Activated CD4-positive, CD25-positive, alpha-beta regulatory T cell treated with anti-CD3 and anti-CD28 coated beads, Interleukin-2, amount 50 U/mL, for 72 hours (primary cell): Measurements from ENCODE around the gene PIGQ.

Source experiments
- DNase-seq: peaks from one replicate; pipeline ENCODE4 v3.0.0; 2021

PIGQ gene

GRCh38 chr16:572865-573650 lies 3.3 kb downstream of the PIGQ start:
- no peak for DNase-seq

DNA sequence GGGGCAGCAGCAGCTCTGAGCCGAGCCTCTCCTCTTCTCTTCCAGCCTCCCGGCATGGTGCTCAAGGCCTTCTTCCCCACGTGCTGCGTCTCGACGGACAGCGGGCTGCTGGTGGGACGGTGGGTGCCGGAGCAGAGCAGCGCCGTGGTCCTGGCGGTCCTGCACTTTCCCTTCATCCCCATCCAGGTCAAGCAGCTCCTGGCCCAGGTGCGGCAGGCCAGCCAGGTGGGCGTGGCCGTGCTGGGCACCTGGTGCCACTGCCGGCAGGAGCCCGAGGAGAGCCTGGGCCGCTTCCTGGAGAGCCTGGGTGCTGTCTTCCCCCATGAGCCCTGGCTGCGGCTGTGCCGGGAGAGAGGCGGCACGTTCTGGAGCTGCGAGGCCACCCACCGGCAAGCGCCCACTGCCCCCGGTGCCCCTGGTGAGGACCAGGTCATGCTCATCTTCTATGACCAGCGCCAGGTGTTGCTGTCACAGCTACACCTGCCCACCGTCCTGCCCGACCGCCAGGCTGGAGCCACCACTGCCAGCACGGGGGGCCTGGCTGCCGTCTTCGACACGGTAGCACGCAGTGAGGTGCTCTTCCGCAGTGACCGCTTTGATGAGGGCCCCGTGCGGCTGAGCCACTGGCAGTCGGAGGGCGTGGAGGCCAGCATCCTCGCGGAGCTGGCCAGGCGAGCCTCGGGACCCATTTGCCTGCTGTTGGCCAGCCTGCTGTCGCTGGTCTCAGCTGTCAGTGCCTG lies 4.4 kb downstream of the PIGQ start:
- no peak for DNase-seq

DNA sequence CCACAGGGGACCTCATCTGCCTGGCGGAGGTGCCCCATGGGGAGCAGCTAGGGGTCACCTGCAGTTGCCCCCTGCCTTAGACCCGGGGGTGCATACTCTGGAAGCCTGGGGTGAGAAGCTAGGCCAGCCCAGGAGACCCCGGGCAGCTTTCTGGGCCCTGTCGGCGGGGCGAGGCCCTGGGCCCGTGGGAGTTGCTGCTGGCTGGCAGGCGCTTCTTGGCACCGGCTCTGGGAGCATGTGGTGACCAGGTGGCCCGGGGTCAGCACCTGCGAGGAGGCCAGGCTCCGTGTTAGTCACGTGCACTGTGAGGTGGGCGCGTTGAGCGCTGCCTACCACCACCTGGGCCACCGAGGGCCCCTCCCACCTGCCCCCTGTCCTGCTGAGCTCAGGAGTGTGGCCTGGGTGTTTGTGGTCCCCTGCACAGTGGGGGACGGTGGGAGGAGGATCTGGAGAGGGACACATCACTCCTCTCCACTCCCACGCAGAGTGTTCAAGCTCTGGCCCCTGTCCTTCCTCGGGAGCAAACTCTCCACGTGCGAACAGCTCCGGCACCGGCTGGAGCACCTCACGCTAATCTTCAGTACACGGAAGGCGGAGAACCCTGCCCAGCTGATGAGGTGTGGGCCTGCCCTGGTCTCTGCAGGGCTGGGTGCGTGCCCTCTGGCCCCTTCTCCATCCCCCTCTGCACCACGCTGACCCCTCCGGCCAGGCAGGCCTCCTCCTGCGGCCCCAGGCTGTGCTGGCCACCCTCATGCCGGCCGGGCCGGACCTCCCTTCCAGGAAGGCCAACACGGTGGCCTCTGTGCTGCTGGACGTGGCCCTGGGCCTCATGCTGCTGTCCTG lies 5.8 kb downstream of the PIGQ start:
- no peak for DNase-seq

DNA sequence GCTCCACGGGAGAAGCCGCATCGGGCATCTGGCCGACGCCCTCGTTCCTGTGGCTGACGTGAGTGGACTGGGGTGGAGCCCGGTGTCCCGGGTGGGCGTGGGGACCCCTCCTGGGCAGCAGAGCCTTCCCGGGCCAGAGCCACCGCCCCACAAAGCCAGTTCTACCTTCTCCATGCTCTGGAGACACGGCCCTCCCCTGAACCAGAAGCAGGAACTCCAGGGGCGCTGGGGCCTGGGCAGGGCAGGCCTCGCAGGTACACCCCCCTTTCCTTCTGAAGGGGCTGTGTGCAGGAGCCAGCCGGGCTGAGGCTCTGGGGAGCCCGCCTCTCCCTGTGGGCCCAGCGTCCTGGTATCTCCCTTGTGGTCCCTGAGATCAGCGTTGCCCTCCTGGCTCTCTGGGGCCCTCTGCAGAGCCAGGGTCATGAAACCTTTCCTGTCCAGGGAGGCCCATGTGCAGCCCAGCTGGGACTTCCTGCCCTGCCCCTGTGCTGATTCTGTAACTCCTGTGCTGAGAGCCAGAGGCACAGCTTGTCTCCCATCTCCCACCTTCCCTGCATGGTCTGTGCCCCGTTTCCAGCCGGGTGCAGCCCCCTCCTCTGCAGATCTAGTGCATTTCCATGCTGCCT lies 6.5 kb downstream of the PIGQ start:
- no peak for DNase-seq

DNA sequence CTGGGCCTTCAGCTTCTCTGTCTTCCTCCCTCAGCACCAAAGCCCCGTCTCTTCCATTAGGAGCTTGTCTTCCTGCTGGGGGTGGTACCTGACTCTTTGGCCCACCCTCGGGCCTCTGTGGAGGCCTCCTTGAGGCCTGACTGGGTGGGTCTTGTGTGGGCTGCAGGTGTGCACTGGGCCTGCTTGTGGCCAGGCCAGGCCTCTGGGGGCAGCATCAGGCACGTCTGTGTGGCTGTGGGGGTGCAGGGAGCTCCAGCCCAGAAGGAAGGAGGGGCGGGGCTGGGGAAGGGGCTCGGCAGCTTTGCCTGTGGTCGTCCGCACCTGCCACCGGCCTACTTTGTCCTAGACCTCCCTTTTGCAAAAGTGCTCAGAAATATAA lies 7.0 kb downstream of the PIGQ start:
- no peak for DNase-seq

DNA sequence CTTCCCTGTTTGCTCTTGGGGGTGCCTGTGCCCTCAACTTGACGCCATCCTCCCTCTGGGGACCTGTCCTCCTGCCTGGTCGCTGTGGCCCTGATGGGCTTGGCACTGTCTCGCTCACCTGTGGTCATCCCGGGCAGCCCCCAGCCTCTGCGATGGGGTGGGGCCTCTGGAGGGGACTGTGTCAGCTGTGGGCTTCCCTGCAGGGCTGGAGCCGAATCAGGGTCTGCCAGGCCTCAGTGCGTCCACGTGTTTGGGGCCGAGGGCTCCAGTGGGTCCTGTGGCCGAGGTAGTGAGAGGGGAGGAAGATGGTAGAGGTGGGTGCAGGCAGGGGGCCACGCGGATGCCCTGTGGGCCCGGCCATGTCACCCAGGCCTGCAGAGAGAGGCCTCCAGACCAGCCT lies 8.0 kb downstream of the PIGQ start:
- no peak for DNase-seq

DNA sequence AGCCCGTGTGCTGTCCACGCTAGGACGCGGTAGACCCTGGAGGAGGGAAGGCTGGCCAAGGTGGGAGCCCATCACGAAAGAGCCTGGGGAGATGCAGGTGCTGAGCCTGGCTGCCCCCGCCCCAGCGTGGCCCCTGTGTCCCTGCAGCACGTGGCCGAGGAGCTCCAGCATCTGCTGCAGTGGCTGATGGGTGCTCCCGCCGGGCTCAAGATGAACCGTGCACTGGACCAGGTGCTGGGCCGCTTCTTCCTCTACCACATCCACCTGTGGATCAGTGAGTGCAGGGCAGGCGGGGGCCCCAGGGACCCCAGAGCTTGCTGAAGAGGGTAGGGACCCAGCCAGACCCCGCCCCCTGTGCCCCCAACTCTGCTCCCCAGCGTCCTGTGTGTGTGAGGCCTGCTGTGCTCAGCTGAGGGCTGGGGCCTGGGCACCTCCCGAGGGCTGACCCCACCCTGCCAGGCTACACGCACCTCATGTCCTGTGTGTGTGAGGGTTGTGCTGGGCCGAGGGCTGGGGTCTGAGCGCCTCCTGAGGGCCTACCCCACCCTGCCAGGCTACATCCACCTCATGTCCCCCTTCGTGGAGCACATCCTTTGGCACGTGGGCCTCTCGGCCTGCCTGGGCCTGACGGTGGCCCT lies 8.6 kb downstream of the PIGQ start:
- no peak for DNase-seq

DNA sequence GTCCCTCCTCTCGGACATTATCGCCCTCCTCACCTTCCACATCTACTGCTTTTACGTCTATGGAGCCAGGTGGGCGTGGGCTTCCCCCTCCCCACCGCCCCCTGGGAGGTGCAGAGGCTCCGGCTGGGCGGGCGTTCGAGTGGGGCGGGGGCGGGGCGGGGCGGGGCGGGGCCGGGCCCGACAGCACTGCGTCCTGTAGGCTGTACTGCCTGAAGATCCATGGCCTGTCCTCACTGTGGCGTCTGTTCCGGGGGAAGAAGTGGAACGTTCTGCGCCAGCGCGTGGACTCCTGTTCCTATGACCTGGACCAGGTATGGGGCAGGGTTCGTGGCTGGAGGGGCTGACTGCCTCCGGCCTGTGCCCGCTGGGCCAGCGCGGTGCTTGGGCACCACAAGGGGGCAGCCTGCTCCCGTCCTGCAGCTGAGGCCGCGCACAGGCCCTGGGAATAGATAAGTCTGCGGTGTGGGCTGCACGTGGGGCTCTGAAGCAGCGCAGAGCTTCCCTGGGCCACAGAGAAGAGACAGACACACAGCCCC lies 9.2 kb downstream of the PIGQ start:
- DNase-seq: peak; percentile 70

DNA sequence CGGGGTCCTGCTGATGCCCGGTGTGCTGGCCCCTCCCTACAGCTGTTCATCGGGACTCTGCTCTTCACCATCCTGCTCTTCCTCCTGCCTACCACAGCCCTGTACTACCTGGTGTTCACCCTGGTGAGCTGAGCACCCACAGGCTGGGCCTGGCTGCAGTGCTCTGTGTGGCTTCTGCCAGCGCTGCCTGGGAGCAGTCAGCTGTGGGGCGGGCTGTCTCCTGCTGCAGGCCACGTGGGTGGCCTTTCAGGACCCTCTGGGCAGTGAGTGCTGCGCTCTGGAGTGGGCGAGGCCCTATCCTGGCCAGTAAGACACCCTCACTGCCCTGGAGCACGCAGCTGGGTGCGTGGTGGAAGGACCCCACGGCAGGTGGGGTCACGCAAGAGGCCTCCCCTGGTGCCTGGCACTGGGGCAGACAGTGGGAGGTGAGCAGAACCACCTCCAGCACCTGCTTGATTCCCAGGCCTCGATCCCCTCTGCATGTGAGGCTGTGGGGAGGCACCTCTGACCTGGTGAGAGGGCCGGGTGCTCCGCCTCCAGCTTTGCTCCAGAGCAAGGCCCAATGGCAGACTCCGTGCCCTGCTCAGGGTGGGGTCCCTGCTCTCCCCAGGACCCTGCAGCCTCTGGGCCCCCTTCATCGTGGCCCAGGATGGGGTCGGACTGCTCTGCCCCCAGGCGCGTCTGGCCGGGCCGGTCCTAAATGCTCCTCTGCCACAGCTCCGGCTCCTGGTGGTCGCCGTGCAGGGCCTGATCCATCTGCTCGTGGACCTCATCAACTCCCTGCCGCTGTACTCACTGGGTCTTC lies 10.6 kb downstream of the PIGQ start:
- DNase-seq: no peak

- DNase-seq: no peak
Measured at GRCh38 chr16:580946-581498, 11.3 kb downstream of the PIGQ start.

GRCh38 chr16:582218-582613 lies 12.4 kb downstream of the PIGQ start:
- no peak for DNase-seq

- no peak for DNase-seq
Measured at GRCh38 chr16:582614-583331, 13.0 kb downstream of the PIGQ start.

DNA sequence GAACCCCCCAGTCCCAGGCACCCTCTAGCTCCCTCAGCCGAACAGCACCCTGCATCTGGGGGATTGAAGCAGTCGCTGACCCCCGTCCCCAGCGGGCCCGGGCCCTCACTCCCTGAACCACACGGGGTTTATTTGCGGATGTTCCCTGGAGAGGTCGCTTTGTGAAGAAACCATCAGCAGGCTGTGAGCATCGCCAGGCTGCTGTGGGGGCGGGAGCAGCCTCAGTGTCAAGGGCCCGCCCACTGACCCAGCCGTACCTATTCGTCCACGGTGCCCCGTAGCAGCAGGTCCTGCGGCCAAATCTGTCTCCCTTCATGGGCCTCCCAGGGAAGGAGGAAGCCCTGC lies 13.7 kb downstream of the PIGQ start:
- no peak for DNase-seq

DNA sequence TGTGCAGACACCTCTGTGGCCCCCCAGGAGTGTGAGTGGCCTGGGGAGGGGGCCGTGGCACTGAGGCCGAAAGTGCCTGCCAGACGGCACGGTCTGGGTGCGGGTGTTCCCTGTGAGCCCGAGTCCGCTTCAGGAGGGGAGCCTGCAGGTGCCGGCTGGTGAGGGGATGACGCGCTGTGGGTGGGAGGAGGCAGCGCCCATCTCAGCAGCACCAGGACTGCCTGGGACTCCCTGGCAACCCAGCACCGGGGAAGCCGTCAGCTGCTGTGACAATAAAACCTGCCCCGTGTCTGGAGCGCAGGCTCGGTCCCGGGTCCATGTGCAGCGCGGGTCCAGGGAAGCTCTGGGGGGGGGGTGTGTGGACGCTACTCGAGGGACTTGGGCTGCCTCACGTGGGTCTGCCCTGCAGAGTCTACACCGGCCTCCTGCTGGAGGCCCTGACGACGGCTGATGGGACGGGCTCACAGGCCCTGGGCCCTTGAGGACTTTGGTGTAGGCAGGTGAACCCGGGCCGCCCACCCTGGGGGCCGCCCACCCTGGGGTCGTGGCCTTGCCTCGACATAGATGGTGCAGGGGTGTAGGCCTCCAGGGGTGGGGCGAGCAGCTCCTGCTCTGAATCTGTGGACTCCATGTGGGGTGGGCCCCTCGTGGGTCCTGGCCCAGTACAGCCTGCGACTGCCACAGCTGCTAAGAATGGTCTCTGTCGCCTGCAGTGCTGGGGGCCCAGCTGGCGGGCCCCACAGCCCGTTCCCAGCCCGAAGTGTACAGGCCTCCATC lies 14.2 kb downstream of the PIGQ start:
- no peak for DNase-seq

DNA sequence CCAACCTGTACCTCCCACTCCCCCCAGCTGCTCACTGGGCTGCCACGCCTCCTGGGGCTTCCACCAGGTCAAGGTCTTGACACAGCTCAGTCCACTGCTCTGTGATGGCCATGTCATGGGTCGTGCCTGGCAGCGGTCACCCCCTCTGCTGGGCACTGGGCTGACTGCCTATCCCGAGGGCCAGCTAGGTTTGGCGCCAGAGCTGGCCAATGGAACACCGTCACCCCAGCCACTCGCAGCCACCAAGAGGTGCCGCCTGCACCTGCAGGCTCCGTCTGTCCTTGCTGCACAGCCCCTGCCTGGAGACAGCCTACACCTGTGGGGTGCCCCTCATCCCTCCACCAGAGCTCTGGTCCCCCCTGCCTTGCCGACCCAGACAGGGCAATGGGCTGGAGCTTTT lies 15.6 kb downstream of the PIGQ start:
- no peak for DNase-seq

GRCh38 chr16:586047-586644 lies 16.4 kb downstream of the PIGQ start:
- DNase-seq: no peak

- no peak for DNase-seq
Measured at GRCh38 chr16:586645-587590, 17.1 kb downstream of the PIGQ start.

DNA sequence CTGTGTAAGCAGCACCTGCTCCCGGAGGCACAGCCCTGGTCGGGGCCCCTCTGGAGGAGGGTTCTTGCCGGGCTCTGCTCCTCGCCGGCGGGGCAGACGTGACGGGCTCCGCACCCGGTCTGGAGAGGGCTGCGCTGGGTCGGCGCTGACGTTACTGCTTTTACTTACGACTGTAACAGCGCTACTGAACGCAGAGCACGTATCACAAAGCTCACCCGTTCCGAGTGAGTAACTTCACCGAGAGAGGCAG lies 18.8 kb downstream of the PIGQ start:
- no peak for DNase-seq
